Activated T-helper 17 cell treated with anti-CD3 and anti-CD28 coated beads, Interleukin-2, amount 50 U/mL, for 72 hours (primary cell): Measurements from ENCODE around the gene RNF208. TPM values are rescaled to one million over a fixed set of nuclear protein-coding genes. Genes with fewer than 3 reads are reported as not detected.

ENCODE experiments used
- ATAC-seq: fragments of 150-1000 bp; cut with Tn5 transposase; replicated peaks from 2 replicates; pipeline ENCODE4 v1.10.0; 2021; ENCODE audit warnings: mild to moderate bottlenecking, moderate library complexity
- H3K27ac Mint-ChIP-seq: one replicate; pipeline ENCODE4 v1.8.0; 2022; ENCODE audit warnings: mixed read lengths
- H3K27me3 Mint-ChIP-seq: one replicate; pipeline ENCODE4 v1.8.0; 2022; ENCODE audit warnings: mixed read lengths
- H3K36me3 Mint-ChIP-seq: one replicate; pipeline ENCODE4 v1.8.0; 2022; ENCODE audit warnings: low read depth, mild to moderate bottlenecking, mixed read lengths
- H3K4me1 Mint-ChIP-seq: one replicate; pipeline ENCODE4 v1.8.0; 2022; ENCODE audit warnings: mixed read lengths
- H3K4me3 Mint-ChIP-seq: one replicate; pipeline ENCODE4 v1.8.0; 2022; ENCODE audit warnings: mild to moderate bottlenecking, mixed read lengths
- H3K9me3 Mint-ChIP-seq: one replicate; pipeline ENCODE4 v1.8.0; 2022; ENCODE audit warnings: mixed read lengths
- total RNA-seq, 2 donors: library from RNA; stranded (reverse); gene quantifications; one replicate each; pipeline ENCODE4 v1.2.3, GENCODE V29; 2022

The RNF208 gene
- total RNA-seq, 2 donors from 2014 or later, result 3.5 to 7.4 TPM

DNA sequence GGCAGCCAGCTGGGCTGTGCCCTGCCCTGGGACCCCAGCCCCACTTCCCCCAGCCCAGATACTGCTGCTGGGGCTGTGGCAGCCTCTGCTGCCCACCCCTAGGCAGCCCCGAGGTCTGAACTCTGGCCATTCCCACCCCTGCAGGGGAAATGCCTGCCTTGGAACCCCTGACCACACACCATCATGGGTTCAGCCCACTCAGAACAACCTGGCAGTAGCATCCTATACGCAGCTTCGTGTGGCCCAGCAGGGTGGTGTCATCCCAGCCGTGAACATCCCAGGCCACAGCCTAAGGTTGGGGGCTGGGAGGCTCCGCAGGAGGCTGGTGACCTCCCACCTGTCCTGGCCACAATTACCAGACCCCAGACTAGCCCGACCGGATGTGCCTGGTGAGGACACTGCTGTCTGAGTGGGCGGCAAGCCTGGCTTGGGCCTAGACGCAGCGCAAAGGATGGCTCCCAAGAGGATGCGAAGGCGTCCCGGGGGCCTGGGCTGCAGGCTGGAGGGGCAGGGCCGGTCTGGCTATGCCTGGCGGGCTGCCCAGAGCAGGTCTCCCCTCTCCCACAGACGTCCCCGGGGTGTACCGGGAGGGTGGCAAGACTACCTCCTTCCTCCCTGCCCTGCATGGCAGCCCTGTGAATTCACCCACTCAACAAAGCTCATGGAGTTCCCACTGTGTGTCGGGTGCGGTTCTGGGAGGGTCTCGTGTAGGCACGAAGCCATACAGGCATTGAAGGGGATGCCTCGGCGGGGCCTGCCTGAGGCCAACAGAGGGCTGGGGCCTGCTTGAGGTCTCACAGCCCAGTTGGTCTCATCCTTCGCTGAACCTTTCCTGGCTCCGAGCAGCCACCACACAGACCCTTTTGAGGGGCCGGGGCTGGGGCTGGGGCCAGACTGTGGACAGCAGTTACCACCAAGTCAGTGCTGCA lies 7.2 kb upstream of the RNF208 start:
- H3K9me3 Mint-ChIP-seq, result no peaks in the 10 kb centered on the region
- H3K27me3 Mint-ChIP-seq, result peaks cover 3% of the 10 kb centered on the region
- peaks cover 5% of the 10 kb centered on the region for H3K4me1 Mint-ChIP-seq
- no peak for ATAC-seq
- H3K36me3 Mint-ChIP-seq, result no peaks in the 10 kb centered on the region
- no peak overlapping the region for H3K27ac Mint-ChIP-seq
- no peak overlapping the region for H3K4me3 Mint-ChIP-seq

GRCh38 chr9:137228506-137228967 lies 6.5 kb upstream of the RNF208 start:
- peaks cover 3% of the 10 kb centered on the region for H3K27me3 Mint-ChIP-seq
- H3K27ac Mint-ChIP-seq, result no peak overlapping the region
- H3K36me3 Mint-ChIP-seq, result no peaks in the 10 kb centered on the region
- H3K4me1 Mint-ChIP-seq, result peaks cover 5% of the 10 kb centered on the region
- no peaks in the 10 kb centered on the region for H3K9me3 Mint-ChIP-seq
- ATAC-seq, result no peak
- H3K4me3 Mint-ChIP-seq, result no peak overlapping the region

DNA sequence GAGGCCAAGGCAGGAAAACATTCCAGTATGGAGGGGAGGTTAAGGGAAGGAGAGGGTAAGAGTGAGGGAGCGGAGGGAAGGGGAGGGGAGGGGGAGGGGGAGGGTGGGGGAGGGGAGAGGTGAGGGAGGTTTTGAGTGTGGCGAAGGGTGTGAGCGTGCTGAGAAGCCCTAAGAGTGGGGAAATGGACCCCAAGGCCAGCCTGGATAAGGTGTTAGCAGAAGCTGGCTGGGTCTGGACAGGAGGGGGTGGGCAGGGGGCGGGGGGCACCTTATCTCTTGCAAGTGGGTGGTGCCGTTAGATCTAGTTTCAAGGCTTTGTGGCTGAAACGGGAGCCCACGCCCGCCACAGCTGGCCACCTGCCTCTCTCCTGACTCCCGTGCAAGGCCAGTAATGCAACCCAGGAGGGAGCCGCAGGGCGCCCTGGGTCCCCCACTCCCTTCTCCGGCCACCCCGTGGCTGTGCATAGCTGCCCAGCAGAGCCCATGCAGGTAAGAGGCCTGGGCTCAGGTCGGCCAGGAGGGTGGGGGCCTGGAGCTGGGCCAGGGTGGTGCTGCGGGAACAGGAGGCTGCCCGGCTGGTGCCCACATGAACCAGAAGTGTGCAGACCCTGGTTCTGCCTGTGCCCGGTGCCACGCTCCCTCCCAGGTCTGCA lies 5.9 kb upstream of the RNF208 start:
- ATAC-seq, result no peak
- Mint-ChIP-seq H3K9me3 (no peaks in the 10 kb centered on the region), H3K4me1 (peaks cover 5% of the 10 kb centered on the region), H3K36me3 (no peaks in the 10 kb centered on the region), H3K4me3 (no peak overlapping the region), H3K27me3 (peaks cover 3% of the 10 kb centered on the region), H3K27ac (no peak overlapping the region)

- H3K4me1 Mint-ChIP-seq, result peaks cover 5% of the 10 kb centered on the region
Measured at GRCh38 chr9:137227054-137227852, 5.2 kb upstream of the RNF208 start, which contains the start of gene RNF224. Gene RNF224, plus strand, starts transcription at chr9:137227502. Its CDS starts 834 bp downstream, at chr9:137228336.

DNA sequence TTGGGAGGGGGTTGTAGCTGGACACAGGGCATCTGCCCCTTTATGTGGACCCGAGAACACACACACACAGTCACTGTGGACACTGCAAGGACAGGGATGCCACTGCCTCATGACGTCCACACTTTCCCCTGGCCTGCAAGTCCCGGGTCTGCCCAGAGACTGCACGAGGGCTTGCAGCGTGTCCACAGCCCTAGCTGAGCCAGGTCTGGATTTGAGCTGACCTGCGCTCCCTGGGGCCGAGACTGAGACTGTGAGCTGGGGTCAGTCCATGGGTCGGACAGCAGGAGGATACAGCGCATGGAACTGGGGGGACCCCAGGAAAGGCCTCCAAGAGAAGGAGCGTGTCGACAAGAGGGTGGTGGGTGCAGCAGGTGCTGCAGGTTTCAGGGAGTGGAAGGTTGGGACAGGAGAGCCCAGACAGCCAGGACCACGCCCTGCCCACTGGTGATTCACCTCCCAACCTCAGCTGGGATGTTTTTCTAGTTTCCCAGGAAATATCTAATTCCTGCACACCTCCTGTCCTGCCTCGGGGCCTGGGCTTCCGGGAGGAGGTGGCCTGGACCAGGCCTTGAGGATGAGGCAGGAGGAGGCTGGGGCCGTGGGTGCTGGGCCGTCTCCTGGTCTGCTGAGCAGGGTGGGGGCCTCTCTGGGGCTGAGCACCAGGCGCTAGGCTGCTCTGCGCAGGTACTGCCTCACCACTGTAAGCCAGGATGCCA lies 4.5 kb upstream of the RNF208 start:
- no peak overlapping the region for H3K27ac Mint-ChIP-seq
- H3K4me3 Mint-ChIP-seq, result no peak overlapping the region
- peaks cover 3% of the 10 kb centered on the region for H3K27me3 Mint-ChIP-seq
- peaks cover 5% of the 10 kb centered on the region for H3K4me1 Mint-ChIP-seq
- H3K36me3 Mint-ChIP-seq, result no peaks in the 10 kb centered on the region
- no peak for ATAC-seq
- H3K9me3 Mint-ChIP-seq, result no peaks in the 10 kb centered on the region

More at GRCh38 chr9:137227054-137227852, 5.2 kb upstream of the RNF208 start, which contains the start of gene RNF224:
- Mint-ChIP-seq H3K4me3 (no peak within 1 kb of the TSS), H3K27me3 (peaks cover 3% of the 10 kb centered on the region), H3K36me3 (no peaks in the 10 kb centered on the region), H3K9me3 (no peaks in the 10 kb centered on the region), H3K27ac (no peak within 1 kb of the TSS)
- ATAC-seq, result peak; percentile 48

DNA sequence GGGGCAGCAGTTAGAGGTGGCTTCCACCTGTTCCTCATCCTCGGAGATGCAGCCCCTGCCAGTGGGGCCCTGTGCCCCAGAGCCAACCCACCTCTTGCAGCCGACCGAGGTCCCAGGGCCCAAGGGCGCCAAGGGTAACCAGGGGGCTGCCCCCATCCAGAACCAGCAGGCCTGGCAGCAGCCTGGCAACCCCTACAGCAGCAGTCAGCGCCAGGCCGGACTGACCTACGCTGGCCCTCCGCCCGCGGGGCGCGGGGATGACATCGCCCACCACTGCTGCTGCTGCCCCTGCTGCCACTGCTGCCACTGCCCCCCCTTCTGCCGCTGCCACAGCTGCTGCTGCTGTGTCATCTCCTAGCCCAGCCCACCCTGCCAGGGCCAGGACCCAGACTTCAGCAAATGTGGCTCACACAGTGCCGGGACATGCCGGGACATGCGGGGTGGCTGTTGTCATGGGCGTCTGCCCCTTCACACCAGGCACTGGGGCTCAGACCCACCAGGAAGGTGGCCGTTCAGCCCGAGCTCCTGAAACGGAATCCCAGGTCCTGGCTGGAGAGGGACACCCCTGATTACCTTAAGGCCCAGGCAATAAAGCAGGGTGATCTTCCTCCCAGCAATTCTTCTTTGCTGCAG lies 3.8 kb upstream of the RNF208 start:
- Mint-ChIP-seq H3K9me3 (no peaks in the 10 kb centered on the region), H3K4me1 (peaks cover 5% of the 10 kb centered on the region), H3K27ac (no peak overlapping the region), H3K36me3 (no peaks in the 10 kb centered on the region), H3K27me3 (peaks cover 3% of the 10 kb centered on the region), H3K4me3 (no peak overlapping the region)
- no peak for ATAC-seq

DNA sequence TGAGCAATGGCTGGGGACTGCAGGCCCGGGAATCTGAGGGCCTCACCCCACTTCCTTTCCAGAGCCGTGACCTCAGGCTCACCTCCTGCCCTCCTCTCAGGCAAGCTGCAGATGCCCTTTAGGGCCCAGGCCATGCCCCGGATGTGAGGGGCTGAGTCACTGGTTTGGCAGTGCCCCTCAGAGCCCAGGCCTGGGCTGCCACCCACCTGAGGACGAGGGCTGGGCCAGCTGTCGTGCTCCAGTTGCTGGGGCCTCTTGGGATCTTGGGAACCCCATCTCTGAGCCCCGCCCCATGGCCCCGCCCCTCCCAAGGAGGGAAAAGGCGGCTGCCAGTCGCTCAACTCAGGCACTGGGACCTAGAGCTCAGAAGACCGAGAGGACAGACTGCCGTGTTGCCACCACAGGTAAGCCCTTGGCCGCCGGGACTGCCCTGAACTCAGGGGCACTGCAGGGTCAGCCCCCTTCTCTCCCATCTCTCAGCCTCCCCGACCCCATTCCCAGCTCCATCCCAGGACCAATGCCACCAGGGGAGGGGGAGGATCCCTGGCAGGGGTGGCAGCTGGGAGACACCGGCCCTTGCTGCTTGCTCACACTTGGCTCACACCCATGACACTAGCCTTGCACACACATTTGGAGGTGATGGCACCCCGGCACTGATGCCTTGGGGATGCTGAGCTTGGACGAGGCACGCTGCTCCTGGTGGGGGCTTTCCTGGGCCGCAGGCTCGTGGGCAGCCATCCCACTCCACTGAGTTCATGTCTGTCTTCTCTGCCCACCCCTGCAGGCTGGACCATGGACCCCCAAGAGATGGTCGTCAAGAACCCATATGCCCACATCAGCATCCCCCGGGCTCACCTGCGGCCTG lies 3.0 kb upstream of the RNF208 start, which contains the start of gene CYSRT1:
Gene CYSRT1 (plus strand): TSS at position 345 of the 865 bp plus-strand sequence. CDS start 448 bp downstream, at position 793.
- Mint-ChIP-seq H3K4me3 (peak within 1 kb of the TSS; percentile 71), H3K4me1 (peaks cover 5% of the 10 kb centered on the region), H3K27me3 (peaks cover 3% of the 10 kb centered on the region), H3K9me3 (no peaks in the 10 kb centered on the region), H3K36me3 (no peaks in the 10 kb centered on the region), H3K27ac (no peak within 1 kb of the TSS)
- no peak for ATAC-seq

- peak overlapping the region; percentile 36 for H3K27ac Mint-ChIP-seq
- H3K4me1 Mint-ChIP-seq, result peaks cover 5% of the 10 kb centered on the region
- no peaks in the 10 kb centered on the region for H3K9me3 Mint-ChIP-seq
- ATAC-seq, result peak; percentile 90
- peaks cover 3% of the 10 kb centered on the region for H3K27me3 Mint-ChIP-seq
- peak overlapping the region; percentile 71 for H3K4me3 Mint-ChIP-seq
- H3K36me3 Mint-ChIP-seq, result no peaks in the 10 kb centered on the region
Measured at GRCh38 chr9:137223078-137223970, 1.3 kb upstream of the RNF208 start.

GRCh38 chr9:137221506-137222111 lies 431 bp downstream of the RNF208 start:
- H3K4me1 Mint-ChIP-seq, result no peaks in the 10 kb centered on the region
- no peak overlapping the region for H3K4me3 Mint-ChIP-seq
- no peak overlapping the region for H3K27ac Mint-ChIP-seq
- H3K36me3 Mint-ChIP-seq, result no peaks in the 10 kb centered on the region
- no peaks in the 10 kb centered on the region for H3K27me3 Mint-ChIP-seq
- ATAC-seq, result no peak
- H3K9me3 Mint-ChIP-seq, result no peaks in the 10 kb centered on the region

- Mint-ChIP-seq H3K27me3 (no peaks in the 10 kb centered on the region), H3K36me3 (no peaks in the 10 kb centered on the region), H3K4me3 (peak overlapping the region; percentile 21), H3K4me1 (no peaks in the 10 kb centered on the region), H3K9me3 (no peaks in the 10 kb centered on the region), H3K27ac (no peak overlapping the region)
- no peak for ATAC-seq
Measured at GRCh38 chr9:137221095-137221505, 940 bp downstream of the RNF208 start.

DNA sequence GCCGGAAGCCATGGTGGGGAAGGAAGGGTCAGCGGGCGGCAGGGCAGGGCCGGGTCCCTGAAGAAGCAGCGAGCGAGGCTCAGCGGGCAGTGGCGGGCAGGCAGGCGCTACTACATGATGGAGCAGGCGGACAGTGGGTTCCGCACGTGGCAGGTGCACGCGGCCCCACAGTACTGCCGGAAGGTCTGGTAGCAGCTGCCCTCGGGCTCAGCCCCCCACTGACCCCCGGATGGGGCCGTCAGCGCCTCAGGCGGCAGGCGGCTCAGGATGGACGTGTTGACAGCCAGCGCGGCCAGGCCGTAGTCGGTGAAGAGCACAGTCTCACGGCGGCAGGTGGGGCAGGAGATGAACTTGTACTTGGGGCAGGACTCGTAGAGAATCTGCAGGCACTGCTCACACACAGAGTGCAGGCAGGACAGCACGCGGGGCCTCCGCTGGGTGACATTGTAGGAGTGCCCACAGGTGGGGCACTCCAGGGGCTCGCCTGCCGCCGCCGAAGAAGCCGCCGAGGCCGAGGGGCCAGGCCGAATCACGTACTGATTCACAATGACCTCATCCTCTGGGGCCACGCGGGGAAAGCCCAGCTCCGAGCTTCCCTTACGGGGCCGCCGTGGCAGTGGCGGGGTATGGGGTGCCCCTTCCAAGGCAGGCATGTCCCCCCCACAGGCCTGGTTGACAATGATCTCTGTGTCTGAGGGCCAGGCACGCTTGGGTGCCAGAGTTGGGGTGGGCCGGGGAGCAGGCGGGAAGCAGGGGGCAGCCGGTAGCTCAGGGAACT lies 1.5 kb downstream of the RNF208 start:
- peak overlapping the region; percentile 21 for H3K4me3 Mint-ChIP-seq
- no peaks in the 10 kb centered on the region for H3K27me3 Mint-ChIP-seq
- H3K36me3 Mint-ChIP-seq, result no peaks in the 10 kb centered on the region
- H3K9me3 Mint-ChIP-seq, result no peaks in the 10 kb centered on the region
- no peak for ATAC-seq
- H3K27ac Mint-ChIP-seq, result no peak overlapping the region
- H3K4me1 Mint-ChIP-seq, result no peaks in the 10 kb centered on the region
